ENCODE results near the gene C5orf52.
"Not testable (repeated sequence)": the region's sequence is repeated elsewhere in the genome, so short reads cannot be mapped to it uniquely, and the experiment has no call there.

Gene C5orf52

DNA sequence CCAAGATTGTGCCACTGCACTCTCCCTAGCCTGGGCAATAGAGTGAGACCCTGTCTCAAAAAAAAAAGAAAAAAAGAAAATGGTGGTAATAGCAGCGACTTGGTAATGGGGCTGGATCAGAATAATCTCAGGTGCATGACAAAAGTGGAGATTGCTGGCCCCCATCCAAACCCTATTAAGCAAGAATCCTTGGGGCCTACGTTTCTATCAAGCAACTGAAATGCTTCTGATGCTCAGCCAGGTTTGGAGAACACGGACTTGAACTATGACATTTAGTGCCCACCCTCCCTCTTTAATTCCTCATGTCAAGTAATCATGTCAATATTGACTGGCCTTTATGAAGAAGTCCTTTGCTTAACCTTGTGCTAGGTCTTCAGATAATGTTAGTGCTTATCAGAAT lies 6.6 kb downstream of the C5orf52 start:
- no peak for DNase-seq (ENCODE audit: low read depth in 2 of 3, low spot score in 2 of 3)

DNA sequence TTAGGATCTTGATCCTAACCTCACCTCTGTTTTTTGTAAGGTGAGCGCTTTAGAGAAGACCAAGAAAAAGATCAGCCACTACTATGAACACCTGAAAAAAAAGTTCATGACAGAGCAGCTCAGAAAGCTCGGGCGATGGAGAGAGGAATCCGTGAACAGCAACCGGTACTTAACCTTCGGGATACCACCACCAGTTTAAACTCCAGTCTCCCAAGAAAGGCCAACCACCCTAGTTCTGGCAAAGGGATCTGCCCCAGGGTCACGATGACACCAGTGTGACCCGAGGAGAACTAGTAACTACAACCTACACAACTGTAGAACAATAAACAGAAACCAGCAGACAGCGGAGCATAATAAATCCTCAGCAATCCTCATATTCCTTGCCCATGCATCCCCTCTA lies 8.5 kb downstream of the C5orf52 start:
- no peak for DNase-seq (ENCODE audit: low read depth in 2 of 3, low spot score in 2 of 3)

DNA sequence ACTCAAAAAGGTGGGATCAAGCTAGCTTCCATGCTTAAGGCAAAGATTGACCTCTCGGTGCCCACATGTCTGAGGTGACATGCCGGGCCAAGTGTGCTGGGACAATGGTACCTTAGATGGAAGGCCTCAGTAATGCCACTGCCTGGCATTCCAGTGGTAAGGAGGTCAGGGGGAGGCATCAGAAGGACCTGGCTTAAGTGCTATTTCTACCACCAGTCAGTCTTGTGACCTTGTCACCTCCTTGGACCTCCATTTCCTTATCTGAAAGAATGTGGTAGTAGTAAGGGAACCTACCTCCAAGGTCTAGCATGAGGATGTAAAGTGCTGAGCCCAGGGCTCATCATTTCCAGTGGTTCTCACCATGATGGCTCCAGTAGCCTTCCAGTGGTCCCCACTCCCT lies 8.9 kb downstream of the C5orf52 start:
- no peak for DNase-seq (ENCODE audit: low read depth in 2 of 3, low spot score in 2 of 3)

DNA sequence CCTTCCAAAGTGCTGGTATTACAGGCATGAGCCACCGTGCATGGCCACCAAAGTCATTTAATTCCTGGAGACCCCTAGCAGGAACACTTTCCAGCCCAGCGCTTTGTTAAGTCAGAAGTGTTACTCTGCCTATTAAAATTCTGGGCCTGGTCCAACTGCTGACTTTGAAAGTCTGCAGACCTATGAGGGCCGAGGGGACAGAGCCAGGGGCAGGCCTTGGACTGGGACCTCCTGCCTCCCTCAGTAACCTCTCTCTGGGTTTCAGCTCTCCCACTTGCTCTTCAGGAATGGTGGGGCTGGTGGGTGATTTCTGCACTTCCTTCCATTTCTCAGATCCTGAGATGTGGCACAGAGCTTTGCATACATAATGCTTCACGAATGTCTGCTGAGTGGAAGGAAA lies 9.7 kb downstream of the C5orf52 start:
- DNase-seq (ENCODE audit: low read depth in 2 of 3, low spot score in 2 of 3) = no peak

DNA sequence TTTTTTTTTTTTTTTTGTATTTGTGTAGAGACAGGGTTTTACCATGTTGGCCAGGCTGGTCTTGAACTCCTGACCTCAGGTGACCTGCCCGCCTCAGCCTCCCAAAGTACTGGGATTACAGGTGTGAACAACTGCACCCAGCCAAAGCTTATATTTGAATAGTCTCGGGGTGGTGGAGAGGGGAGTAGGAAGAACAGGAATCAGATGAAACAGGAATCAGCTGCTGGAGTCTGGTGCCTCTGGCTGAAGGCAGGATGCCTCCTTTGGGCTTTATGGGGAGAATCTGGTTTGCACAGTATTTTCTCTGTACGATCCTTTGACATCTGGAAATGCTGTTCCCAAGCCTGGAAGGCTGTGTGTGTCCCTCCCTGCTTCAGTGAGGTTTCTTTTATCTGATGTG lies 10.9 kb downstream of the C5orf52 start:
- DNase-seq (ENCODE audit: low read depth in 2 of 3, low spot score in 2 of 3) = no peak

DNA sequence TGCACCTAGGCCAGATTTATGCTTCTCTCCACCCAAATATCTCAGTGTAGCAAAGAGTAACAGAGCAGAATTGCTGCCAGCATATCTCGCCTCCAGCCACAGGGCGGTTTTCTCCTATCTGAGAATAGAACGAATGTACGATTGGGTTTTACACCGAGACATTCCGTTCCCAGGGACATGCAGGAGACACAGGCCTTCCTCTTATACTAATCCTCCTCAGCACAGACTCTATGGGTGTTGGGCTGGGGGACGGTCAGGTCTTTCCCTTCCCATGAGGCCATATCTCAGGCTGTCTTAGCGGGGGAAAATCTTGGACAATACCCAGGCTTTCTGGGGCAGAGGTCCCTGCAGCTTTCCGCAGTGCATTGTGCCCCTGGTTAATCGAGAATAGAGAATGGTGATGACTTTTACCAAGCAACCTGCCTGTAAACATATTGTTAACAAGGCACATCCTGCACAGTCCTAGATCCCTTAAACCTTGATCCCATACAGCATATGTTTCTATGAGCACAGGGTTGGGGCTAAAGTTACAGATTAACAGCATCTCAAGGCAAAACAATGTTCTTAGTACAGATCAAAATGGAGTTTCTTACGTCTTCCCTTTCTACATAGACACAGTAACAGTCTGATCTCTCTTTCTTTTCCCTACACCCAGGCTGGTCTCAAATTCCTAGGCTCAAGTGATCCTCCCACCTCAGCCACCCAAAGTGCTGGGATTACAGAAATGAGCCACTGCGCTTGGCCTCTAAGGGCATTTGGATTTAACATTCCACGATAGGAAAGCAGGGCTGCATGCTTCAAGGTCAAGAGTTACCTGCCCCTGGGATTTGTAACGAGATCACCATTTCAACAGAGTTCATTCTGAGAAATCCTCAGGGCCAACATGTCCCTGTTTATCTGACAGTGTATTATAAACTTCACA lies 15.2 kb downstream of the C5orf52 start:
- not testable (repeated sequence) for DNase-seq (ENCODE audit: low read depth in 2 of 3, low spot score in 2 of 3)

DNA sequence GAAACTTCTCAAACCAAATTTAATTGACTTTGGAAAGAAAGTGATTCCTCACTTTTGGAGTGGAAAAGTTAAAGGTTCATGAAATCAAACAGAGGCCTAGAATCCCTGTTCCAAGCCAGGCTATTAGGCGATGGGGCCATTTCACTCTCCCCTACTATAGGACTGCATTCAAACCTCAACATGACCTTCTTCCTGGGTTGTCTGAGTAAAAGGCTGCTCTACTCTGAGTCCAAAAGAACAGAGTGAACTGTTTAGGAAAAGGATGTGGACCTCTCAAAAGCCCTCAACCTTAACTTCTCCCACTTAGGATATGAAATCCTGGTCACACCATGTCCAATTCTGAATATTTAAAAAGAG lies 15.8 kb downstream of the C5orf52 start:
- DNase-seq (ENCODE audit: low read depth in 2 of 3, low spot score in 2 of 3) = no peak

DNA sequence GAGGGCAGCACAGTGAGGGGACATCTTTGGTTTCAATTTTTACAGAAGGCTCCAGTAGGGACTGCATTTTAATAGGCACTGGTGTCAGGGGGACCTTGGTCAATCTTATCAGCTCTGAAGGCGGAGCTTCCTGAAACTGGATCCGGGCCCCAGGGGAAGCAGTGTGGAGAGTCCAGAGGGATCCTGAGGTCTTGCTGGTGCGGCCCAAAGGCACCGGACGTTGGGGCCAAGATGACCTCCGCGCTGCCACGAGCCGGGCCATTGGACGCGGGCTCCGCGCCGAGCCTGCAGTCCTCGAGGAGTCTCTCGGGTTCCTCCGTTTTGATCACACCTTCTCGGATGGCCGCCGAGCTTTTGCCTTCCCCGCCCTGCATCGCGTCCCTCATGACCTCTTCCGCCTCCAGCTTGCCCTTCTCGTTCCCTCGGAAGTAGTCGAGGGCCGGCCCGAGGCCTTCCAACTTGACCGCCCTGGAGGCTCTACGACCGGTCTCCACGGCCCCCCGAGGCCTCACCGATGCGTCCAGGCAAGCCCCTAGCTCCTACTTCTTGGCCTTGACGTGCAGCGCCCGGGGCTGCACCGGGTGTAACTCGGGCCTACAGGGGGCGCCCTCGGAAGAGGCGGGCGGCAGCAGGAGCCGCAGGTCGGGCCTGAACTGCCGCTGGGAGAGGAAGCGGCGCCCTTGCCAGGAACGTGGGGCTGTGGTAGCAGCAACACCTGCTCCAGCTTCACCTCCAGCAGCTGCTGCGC lies 18.8 kb downstream of the C5orf52 start:
- no peak for DNase-seq (ENCODE audit: low read depth in 2 of 3, low spot score in 2 of 3)

DNA sequence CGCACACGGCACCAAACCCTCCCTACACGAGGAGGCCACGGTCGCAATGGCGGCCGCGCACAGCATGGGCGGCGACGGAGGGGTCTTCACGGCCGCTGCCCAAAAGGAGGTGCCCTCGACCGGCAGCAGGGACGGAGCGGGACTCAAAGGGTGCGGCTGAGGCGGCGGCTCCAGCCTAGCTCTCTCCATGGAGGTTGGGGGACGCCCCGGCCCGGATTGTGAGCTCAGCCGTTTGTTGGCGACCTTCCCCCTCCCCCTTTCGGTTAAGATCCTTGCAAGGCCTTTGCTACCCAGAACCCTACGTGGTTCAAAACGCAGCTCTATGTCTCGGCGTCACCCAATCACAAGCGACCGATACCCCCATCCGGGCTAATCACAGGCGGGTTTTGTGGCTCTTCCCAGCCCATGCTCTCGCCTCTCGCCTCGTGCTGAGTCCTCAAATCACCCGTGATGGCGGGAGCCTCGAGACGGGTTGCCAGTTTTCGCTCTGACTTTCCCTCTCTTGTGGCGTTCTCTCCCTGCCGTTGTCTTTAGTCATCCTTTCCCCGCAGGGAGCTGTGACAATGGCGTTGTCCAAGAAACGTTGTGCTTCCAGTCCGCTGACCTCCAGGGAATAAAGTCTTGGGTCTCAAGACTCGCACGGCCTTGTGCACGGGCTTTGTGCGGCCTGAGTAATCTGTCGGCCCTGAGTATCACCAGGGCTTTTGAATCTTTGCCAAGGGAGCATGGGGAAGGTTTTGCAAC lies 19.5 kb downstream of the C5orf52 start:
- no peak for DNase-seq (ENCODE audit: low read depth in 2 of 3, low spot score in 2 of 3)

DNA sequence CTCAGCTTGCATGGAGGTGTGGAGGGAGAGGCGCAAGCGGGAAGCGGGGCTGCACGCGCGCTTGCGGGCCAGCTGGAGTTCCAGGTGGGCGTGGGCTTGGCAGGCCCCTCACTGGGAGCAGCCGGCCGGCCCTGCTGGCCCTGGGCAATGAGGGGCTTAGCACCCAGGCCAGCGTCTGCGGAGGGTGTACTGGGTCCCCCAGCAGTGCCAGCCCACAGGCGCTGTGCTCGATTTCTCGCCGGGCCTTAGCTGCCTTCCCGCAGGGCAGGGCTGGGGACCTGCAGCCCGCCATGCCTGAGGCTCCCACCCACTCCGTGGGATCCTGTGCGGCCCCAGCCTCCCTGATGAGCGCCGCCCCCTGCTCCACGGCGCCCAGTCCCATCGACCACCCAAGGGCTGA lies 22.5 kb downstream of the C5orf52 start:
- not testable (repeated sequence) for DNase-seq (ENCODE audit: low read depth in 2 of 3, low spot score in 2 of 3)

DNA sequence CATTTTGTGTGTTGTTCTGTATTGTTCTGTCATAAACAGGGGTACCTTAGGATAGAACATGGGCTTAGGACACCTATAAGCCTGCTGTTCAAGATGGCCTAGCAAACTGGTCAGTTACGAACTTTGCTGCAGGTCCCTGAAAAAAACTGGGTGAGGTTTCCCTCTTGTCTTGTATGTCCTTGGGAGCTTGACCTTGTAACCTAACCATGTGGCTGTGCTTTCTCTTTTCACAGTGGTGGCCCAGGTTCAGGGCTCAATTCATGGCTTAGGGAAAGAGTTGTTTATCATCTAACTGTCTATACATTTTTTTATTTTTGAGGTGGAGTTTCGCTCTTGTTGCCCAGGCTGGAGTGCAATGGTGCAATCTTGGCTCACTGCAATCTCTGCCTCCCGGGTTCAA lies 24.8 kb downstream of the C5orf52 start:
- not testable (repeated sequence) for DNase-seq (ENCODE audit: low read depth in 2 of 3, low spot score in 2 of 3)

DNA sequence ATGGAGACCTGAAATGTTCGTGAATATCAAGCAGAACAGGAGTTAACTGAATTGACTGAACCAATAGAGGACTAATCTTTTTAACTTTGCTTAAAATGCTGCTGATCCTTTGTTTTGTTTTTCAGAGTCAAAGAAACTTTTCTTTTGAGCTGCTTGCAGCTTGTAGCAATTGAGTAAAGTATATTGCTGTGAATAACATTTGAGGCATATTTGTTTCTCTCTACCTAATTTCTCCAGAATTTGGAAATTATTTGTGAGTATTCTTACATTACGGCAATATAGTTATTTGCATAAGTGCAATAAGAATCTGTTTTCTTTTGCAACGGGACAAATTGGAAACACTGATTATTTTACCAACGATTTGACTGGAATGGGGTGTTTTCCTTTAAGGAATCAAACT lies 27.3 kb downstream of the C5orf52 start:
- not testable (repeated sequence) for DNase-seq (ENCODE audit: low read depth in 2 of 3, low spot score in 2 of 3)

DNA sequence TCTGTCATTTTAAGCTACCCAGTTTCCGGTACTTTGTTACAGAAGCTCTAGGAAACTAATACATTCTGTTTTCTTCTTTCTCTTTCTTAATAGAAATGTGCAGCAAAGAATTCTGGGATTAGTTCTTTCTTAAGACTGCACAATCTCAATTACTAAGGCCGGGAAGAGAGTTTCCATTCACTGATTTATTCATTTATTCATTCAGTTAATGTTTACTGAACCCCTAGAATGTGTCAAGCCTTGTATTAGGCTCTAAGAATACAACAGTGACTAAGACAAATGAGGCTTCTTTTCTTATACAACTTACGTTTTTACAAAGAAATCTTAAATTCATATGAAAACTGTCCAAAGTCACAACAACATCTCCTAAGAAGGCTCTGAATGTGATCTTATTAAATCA lies 32.4 kb downstream of the C5orf52 start:
- no peak for DNase-seq (ENCODE audit: low read depth in 2 of 3, low spot score in 2 of 3)

DNA sequence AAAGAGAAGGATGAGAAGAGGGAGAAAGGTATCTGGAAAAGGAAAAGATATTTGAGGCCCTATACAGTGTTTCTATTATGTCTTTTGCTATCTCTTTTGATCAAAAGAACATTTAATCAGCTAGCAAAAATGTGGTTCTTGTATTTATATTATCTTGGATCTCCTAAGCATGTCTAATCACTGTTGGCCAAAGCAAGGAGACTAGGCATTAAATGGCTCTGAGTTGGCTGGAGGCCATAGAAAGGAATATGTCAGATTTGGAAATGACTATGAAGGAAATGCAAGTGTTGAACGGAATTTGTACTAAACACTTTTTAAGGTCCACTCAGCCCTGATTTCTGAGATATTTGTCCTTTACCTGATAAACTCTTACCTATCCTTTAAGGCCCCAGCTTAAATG lies 37.5 kb downstream of the C5orf52 start:
- no peak for DNase-seq (ENCODE audit: low read depth in 2 of 3, low spot score in 2 of 3)

DNA sequence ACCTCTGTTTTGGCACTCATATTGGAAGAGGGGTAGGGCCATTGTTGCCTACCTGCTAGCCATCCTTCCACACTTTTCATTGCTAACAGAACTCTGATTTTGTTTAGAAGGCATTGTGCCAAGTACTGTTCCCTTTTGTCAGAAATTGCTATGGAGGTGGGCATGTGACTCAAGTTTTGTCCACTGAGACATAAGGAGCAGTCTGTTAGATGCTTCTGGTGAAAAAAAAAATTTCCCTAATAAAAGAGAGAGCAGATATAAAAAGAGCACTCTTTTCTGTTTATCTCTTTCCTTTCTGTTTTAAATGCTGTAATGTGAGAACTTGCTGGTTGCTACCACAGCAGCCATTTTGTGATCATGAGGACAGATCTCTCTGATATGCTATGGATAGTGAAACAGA lies 38.0 kb downstream of the C5orf52 start:
- DNase-seq (ENCODE audit: low read depth in 2 of 3, low spot score in 2 of 3) = no peak

DNA sequence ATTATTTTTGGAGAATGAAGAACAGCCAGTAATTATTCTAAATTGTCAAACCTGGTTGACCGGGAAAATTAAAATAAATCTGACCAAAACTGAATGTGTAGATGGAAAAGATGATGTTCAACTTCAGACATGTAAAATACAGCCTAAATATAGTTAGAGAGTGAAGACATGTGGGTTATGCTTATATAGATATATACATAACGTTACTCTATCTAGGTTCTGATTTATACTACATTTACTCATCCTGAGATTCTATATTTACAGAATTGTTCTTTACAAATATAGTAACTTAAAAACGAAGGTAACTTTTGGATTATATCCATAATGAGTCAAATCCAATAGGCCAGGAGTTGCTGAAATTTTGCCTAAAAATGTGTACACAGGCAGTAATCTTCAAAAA lies 39.1 kb downstream of the C5orf52 start:
- DNase-seq (ENCODE audit: low read depth in 2 of 3, low spot score in 2 of 3) = no peak

DNA sequence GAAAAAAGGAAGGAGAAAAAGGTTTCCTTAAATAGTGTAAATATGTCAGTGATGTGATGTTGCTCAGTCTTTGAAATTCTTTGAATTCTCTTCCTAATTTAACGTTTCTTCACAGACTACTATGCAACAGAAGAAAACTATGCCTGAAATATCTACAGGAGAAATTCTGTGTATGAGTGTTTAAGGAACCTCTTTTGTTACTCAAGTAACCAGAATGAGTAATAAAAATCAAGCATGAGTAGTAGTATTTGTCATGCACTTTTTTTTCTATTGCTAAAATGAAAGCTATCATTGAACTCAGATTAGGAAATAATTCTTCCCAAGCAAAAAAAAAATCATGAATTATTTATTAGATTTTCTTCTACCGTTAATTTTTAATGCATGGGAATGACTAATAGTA lies 39.5 kb downstream of the C5orf52 start:
- no peak for DNase-seq (ENCODE audit: low read depth in 2 of 3, low spot score in 2 of 3)

DNA sequence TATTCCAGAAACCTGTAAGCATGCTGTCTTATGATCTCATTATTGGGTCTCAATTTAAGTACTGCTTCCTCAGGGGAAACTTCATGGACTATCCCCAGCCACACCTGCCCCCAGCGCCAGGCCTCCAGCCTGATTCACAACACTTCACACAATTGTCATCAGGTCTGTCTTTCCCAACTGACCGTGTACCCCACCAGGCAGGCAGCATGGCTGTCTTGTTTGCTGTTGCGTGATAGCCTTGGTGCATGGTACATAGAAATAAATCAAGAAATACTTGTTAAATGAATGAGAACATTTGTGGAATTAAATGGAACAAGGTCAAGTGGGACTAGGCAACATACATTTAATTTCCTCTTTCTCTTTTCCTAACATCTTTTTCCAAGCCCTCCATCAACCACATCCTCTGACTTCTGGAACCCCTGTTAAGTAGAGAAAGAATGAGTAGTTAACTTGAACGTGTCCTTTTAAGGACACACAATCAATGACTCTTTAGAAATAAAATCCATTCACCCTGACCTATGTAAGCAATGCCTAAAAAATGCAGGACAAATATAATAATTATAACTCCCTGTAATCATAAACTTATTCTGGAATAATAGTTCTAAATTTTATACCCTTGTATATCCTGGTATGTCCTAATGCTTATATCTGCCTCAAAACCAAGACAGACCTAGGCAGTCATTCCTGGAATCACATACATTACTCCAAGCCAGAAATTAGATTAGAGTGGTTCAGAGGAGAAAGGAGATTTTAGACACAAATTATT lies 42.7 kb downstream of the C5orf52 start:
- no peak for DNase-seq (ENCODE audit: low read depth in 2 of 3, low spot score in 2 of 3)

DNA sequence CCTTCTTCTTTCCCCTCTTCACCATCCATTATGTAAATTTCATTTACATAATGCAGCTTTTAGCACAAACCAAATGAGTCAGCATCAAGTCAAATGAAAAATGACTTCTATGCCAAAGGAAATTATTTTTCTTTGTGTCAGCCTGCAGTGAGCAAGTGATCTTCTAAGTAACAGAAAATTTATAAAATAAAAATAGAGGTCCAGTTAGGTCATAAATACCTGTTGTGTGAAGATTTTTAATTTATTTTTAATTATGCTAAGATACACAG lies 43.2 kb downstream of the C5orf52 start:
- DNase-seq (ENCODE audit: low read depth in 2 of 3, low spot score in 2 of 3) = no peak

DNA sequence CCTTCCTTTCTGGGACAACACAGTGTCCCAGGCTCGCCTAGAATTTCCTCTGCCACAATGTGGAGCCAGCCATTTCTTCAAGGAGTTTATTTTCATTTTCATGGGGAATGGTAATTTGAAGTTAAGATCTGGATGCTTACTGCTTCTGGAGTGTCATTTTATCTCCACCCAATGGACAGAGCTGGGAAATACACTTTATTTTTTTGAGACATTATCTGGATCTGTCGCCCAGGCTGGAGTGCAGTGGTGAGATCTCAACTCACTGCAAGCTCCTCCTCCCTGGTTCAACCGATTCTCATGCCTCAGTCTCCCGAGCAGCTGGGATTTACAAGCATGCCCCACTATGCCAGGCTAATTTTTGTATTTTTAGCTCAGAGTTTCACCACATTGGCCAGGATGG lies 47.2 kb downstream of the C5orf52 start:
- no peak for DNase-seq (ENCODE audit: low read depth in 2 of 3, low spot score in 2 of 3)

DNA sequence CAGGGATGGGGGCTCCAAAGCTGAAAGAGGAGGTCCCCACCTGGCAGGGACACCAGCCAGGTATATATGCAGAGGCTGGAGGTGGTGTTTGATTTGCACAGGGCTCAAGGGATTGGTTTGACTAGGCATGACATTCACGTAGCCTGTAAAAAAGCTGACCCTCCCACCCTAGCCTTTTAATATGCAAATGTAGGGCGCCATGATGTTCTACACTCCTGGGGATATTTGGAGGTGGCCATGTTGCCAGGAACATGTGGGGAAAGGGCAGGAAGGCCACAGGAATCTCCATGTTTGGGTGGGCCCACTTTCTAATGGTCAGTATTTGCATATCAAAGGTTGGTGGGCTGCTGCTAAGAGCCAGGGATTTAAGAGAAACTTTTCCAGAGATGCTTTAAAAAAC lies 47.9 kb downstream of the C5orf52 start:
- DNase-seq (ENCODE audit: low read depth in 2 of 3, low spot score in 2 of 3) = no peak

Measured in activated CD8-positive, alpha-beta memory T cell treated with anti-CD3 and anti-CD28 coated beads for 48 hours (primary cell).